OCI-LY1 (cell line): ENCODE data around the gene SMAD3.
A peak's percentile ranks its signal among the peaks of the same experiment; 100 is the strongest.

ENCODE experiments used
- H2AFZ ChIP-seq: fragments of 200-600 bp; sonication (generic), shearing (Covaris generic); 2 replicates; pipeline ENCODE4 v1.6.0; 2014; ENCODE audit warnings: antibody characterized with exemption, mild to moderate bottlenecking, low read length
- H3F3A ChIP-seq: fragments of 200-600 bp; sonication (generic), shearing (Covaris generic); 2 replicates; pipeline ENCODE4 v1.6.0; 2014; ENCODE audit warnings: mild to moderate bottlenecking, antibody characterized with exemption, low read length, moderate library complexity; ENCODE audit not compliant: insufficient read depth
- H3K27ac ChIP-seq: fragments of 200-600 bp; sonication (generic); 2 replicates; pipeline ENCODE4 v1.5.1; 2014; ENCODE audit warnings: low read length, mixed run types, mild to moderate bottlenecking, low read depth; ENCODE audit not compliant: poor library complexity, severe bottlenecking
- H3K27me3 ChIP-seq: fragments of 200-600 bp; sonication (generic); 2 replicates; pipeline ENCODE4 v1.6.0; 2014; ENCODE audit warnings: antibody characterized with exemption, mild to moderate bottlenecking, low read length, moderate library complexity; ENCODE audit not compliant: insufficient read depth
- H3K36me3 ChIP-seq: fragments of 200-600 bp; sonication (generic); 2 replicates; pipeline ENCODE4 v1.6.1; 2014; ENCODE audit warnings: mild to moderate bottlenecking, antibody characterized with exemption, low read length, moderate library complexity, mixed read lengths; ENCODE audit not compliant: insufficient read depth
- H3K4me1 ChIP-seq: fragments of 200-600 bp; sonication (generic); 2 replicates; pipeline ENCODE4 v1.5.1; 2014; ENCODE audit warnings: mild to moderate bottlenecking, low read length, moderate library complexity; ENCODE audit not compliant: insufficient read depth, severe bottlenecking
- H3K4me2 ChIP-seq: fragments of 200-600 bp; sonication (generic), shearing (Covaris generic); 2 replicates; pipeline ENCODE4 v1.6.1; 2014; ENCODE audit warnings: low read length
- H3K4me3 ChIP-seq: fragments of 200-600 bp; sonication (generic); 2 replicates; pipeline ENCODE4 v1.5.1; 2014; ENCODE audit warnings: low read length, low read depth, mild to moderate bottlenecking, mixed read lengths; ENCODE audit not compliant: poor library complexity, severe bottlenecking
- H3K79me2 ChIP-seq: fragments of 200-600 bp; shearing (Covaris generic); 2 replicates; pipeline ENCODE4 v1.6.1; 2016; ENCODE audit warnings: mixed run types, low read length, mixed read lengths; ENCODE audit not compliant: insufficient read depth
- H3K9ac ChIP-seq: fragments of 200-600 bp; sonication (generic), shearing (Covaris generic); 2 replicates; pipeline ENCODE4 v1.6.1; 2014; ENCODE audit warnings: mild to moderate bottlenecking, low read length, mixed read lengths
- H3K9me2 ChIP-seq: fragments of 200-600 bp; sonication (generic), shearing (Covaris generic); 2 replicates; pipeline ENCODE4 v1.6.1; 2014; ENCODE audit warnings: low read depth, mild to moderate bottlenecking, low read length, mixed read lengths
- H3K9me3 ChIP-seq: fragments of 200-600 bp; shearing (Covaris generic); 2 replicates; pipeline ENCODE4 v1.6.1; 2014; ENCODE audit warnings: low read length, mixed read lengths
- H4K20me1 ChIP-seq: fragments of 200-600 bp; sonication (generic), shearing (Covaris generic); 2 replicates; pipeline ENCODE4 v1.6.0; 2016; ENCODE audit warnings: mild to moderate bottlenecking, low read length; ENCODE audit not compliant: insufficient read depth
- EZH2 ChIP-seq: fragments of 200-600 bp; sonication (generic), shearing (Covaris generic); IDR thresholded peaks from 2 replicates; pipeline ENCODE4 v1.8.0; 2017; ENCODE audit warnings: borderline replicate concordance, mixed run types, mild to moderate bottlenecking, antibody characterized with exemption, low read length, moderate library complexity, mixed read lengths
- TF ChIP-seq, protein P1 (sequence below): fragments of 200-600 bp; sonication (generic), shearing (Covaris generic); IDR thresholded peaks from 2 replicates; pipeline ENCODE4 v1.5.1; 2017; ENCODE audit warnings: mild to moderate bottlenecking, antibody characterized with exemption, low read length, moderate library complexity, mixed read lengths

The SMAD3 gene

DNA sequence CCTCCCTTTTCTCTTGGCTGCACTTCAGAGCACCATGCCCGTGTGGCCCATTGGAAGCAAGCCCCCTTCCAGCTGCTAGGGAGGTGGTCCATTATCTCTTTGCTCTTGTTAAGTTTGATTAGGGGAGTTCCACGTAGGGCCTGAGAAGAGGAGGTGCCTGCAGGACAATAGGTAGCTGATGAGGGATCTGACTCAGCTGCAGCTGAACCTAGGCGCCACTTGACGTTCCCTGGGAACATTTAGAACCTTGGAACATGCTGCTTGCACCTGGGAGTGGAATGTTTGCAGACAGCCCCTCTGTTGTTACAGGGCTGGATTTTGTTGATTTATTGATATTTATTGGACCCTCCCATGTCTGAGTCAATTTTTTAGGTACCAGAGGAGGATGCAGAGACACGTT lies 4.7 kb downstream of the SMAD3 start:
- peak overlapping the region; percentile 5 for H3K27ac ChIP-seq
- no peak overlapping the region for H3K4me3 ChIP-seq
- H4K20me1 ChIP-seq: no peaks in the 10 kb centered on the region
- H3K79me2 ChIP-seq: peaks cover 83% of the 10 kb centered on the region
- H3K9me2 ChIP-seq: no peaks in the 10 kb centered on the region
- TF ChIP-seq EZH2: no peak
- H3K9me3 ChIP-seq: no peaks in the 10 kb centered on the region
- no peak overlapping the region for H2AFZ ChIP-seq
- H3K4me1 ChIP-seq: peaks cover 70% of the 10 kb centered on the region
- peaks cover 52% of the 10 kb centered on the region for H3K36me3 ChIP-seq
- no peaks in the 10 kb centered on the region; the same call in 1 of the 2 replicates for H3F3A ChIP-seq
- no peak overlapping the region for H3K9ac ChIP-seq
- peak overlapping the region; percentile 5; the same call in 1 of the 2 replicates for H3K4me2 ChIP-seq
- no peaks in the 10 kb centered on the region for H3K27me3 ChIP-seq

DNA sequence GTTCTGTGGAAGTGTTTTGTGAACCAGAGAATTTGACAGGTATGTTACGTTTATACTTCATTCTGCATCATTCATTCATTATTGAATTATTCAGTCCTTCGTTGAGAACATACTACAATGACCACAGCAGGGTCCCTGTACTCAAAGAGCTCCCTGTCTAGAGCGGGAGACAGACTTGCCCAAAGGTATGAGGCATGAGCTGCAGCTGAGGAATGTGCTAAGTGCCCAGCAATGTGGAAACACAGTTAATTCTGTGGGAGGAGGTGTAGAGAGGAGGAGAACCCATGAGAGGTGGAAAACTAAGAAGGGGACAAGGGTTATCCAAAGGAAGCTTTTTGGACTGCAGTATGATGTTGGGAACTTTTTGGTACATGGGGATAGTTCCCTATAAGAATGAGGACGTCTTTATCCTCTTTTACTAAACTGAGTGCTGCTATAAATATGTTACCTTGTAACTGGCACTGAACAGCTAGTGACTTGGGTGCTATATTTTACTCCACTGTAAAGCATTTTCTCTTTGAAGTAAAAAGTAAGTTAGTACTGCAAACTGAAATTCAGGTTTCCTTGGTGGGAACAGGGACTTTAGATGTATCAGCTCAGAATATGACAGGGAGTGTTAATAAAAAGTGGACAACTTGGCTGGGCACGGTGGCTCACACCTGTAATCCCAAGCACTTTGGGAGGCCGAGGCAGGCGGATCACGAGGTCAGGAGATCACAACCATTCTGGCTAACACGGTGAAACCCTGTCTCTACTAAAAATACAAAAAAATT lies 5.7 kb downstream of the SMAD3 start:
- Histone ChIP-seq H3K4me1 (peaks cover 78% of the 10 kb centered on the region), H2AFZ (no peak overlapping the region), H3K27ac (no peak overlapping the region), H3K9me3 (no peaks in the 10 kb centered on the region), H3F3A (no peaks in the 10 kb centered on the region; the same call in 1 of the 2 replicates), H3K9ac (no peak overlapping the region), H3K79me2 (peaks cover 88% of the 10 kb centered on the region), H4K20me1 (no peaks in the 10 kb centered on the region), H3K36me3 (peaks cover 52% of the 10 kb centered on the region), H3K9me2 (no peaks in the 10 kb centered on the region), H3K4me3 (no peak overlapping the region), H3K27me3 (no peaks in the 10 kb centered on the region), H3K4me2 (no peak overlapping the region)
- TF ChIP-seq, protein P1, sequence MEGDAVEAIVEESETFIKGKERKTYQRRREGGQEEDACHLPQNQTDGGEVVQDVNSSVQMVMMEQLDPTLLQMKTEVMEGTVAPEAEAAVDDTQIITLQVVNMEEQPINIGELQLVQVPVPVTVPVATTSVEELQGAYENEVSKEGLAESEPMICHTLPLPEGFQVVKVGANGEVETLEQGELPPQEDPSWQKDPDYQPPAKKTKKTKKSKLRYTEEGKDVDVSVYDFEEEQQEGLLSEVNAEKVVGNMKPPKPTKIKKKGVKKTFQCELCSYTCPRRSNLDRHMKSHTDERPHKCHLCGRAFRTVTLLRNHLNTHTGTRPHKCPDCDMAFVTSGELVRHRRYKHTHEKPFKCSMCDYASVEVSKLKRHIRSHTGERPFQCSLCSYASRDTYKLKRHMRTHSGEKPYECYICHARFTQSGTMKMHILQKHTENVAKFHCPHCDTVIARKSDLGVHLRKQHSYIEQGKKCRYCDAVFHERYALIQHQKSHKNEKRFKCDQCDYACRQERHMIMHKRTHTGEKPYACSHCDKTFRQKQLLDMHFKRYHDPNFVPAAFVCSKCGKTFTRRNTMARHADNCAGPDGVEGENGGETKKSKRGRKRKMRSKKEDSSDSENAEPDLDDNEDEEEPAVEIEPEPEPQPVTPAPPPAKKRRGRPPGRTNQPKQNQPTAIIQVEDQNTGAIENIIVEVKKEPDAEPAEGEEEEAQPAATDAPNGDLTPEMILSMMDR: no peak
- no peak for TF ChIP-seq EZH2

DNA sequence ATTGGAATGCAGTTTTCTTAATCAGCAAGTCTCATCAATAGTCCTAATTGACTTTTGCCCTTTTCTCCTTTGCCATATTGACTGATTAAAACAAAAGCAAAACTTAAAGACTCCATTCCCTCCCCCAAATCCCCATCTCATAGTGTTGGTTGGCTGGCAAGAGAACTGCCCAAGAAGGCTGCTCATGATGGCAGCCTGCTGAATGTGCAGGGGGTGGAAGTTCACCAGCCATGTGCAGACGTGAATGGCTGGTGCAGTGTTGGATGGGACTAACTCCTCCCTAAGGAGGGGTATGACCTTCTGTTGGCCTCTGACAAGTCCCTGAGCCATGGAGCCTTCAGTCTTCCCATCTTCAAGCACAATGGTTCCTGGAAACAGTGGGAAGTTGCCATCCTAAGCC lies 7.0 kb downstream of the SMAD3 start:
- no peaks in the 10 kb centered on the region for H3K9me2 ChIP-seq
- H3K27me3 ChIP-seq: no peaks in the 10 kb centered on the region
- peak overlapping the region; percentile 68 for H3K27ac ChIP-seq
- no peak overlapping the region for H3K4me3 ChIP-seq
- peaks cover 91% of the 10 kb centered on the region for H3K4me1 ChIP-seq
- H2AFZ ChIP-seq: no peak overlapping the region
- H4K20me1 ChIP-seq: no peaks in the 10 kb centered on the region
- peaks cover 46% of the 10 kb centered on the region for H3K36me3 ChIP-seq
- H3K9me3 ChIP-seq: no peaks in the 10 kb centered on the region
- no peak overlapping the region for H3K9ac ChIP-seq
- H3K4me2 ChIP-seq: peak overlapping the region; percentile 21; the same call in 1 of the 2 replicates
- TF ChIP-seq, protein P1: no peak
- TF ChIP-seq EZH2: no peak
- no peaks in the 10 kb centered on the region; the same call in 1 of the 2 replicates for H3F3A ChIP-seq
- peaks cover 77% of the 10 kb centered on the region for H3K79me2 ChIP-seq
